ENCODE measurements around the gene DPYD. TPM values are rescaled to one million over a fixed set of nuclear protein-coding genes. Genes with fewer than 3 reads are reported as not detected.
"Not testable (repeated sequence)": the region's sequence is repeated elsewhere in the genome, so short reads cannot be mapped to it uniquely, and the experiment has no call there.

DPYD gene
- total RNA-seq, 1 donor from 2014 or later, result 30.1 TPM

- DNase-seq, result no peak
Measured at GRCh38 chr1:97351846-97352245, 569.0 kb downstream of the DPYD start.

GRCh38 chr1:97350662-97351061 is 570.2 kb downstream of the DPYD start:
- no peak for DNase-seq

GRCh38 chr1:97350241-97350640 is 570.6 kb downstream of the DPYD start:
- no peak for DNase-seq

GRCh38 chr1:97349794-97350193 is 571.0 kb downstream of the DPYD start:
- not testable (repeated sequence) for DNase-seq

- DNase-seq, result no peak
Measured at GRCh38 chr1:97348599-97349265, 572.1 kb downstream of the DPYD start.

- no peak for DNase-seq
Measured at GRCh38 chr1:97340951-97341350, 579.9 kb downstream of the DPYD start.

- DNase-seq, result no peak
Measured at GRCh38 chr1:97338347-97338746, 582.5 kb downstream of the DPYD start.

- no peak for DNase-seq
Measured at GRCh38 chr1:97337250-97338030, 583.4 kb downstream of the DPYD start.

- no peak for DNase-seq
Measured at GRCh38 chr1:97334454-97334853, 586.4 kb downstream of the DPYD start.

GRCh38 chr1:97332716-97333115 is 588.1 kb downstream of the DPYD start:
- DNase-seq, result no peak

GRCh38 chr1:97331165-97331564 is 589.7 kb downstream of the DPYD start:
- no peak for DNase-seq

- DNase-seq, result no peak
Measured at GRCh38 chr1:97314685-97315084, 606.1 kb downstream of the DPYD start.

GRCh38 chr1:97308131-97308530 is 612.7 kb downstream of the DPYD start:
- no peak for DNase-seq

GRCh38 chr1:97307568-97307967 is 613.3 kb downstream of the DPYD start:
- no peak for DNase-seq

GRCh38 chr1:97307151-97307550 is 613.7 kb downstream of the DPYD start:
- no peak for DNase-seq

- DNase-seq, result no peak
Measured at GRCh38 chr1:97306504-97306903, 614.3 kb downstream of the DPYD start.

- DNase-seq, result peak; percentile 61
Measured at GRCh38 chr1:97304366-97304765, 616.5 kb downstream of the DPYD start.

GRCh38 chr1:97298966-97299365 is 621.9 kb downstream of the DPYD start:
- no peak for DNase-seq

GRCh38 chr1:97297611-97298010 is 623.2 kb downstream of the DPYD start:
- DNase-seq, result no peak

GRCh38 chr1:97281962-97282361 is 638.9 kb downstream of the DPYD start:
- no peak for DNase-seq

GRCh38 chr1:97277891-97278654 is 642.8 kb downstream of the DPYD start:
- DNase-seq, result no peak

- DNase-seq, result peak; percentile 34
Measured at GRCh38 chr1:97271916-97272788, 648.7 kb downstream of the DPYD start.

Measured in tongue (tissue), 2 donors.